ENCODE results near the gene POLG.

POLG gene

DNA sequence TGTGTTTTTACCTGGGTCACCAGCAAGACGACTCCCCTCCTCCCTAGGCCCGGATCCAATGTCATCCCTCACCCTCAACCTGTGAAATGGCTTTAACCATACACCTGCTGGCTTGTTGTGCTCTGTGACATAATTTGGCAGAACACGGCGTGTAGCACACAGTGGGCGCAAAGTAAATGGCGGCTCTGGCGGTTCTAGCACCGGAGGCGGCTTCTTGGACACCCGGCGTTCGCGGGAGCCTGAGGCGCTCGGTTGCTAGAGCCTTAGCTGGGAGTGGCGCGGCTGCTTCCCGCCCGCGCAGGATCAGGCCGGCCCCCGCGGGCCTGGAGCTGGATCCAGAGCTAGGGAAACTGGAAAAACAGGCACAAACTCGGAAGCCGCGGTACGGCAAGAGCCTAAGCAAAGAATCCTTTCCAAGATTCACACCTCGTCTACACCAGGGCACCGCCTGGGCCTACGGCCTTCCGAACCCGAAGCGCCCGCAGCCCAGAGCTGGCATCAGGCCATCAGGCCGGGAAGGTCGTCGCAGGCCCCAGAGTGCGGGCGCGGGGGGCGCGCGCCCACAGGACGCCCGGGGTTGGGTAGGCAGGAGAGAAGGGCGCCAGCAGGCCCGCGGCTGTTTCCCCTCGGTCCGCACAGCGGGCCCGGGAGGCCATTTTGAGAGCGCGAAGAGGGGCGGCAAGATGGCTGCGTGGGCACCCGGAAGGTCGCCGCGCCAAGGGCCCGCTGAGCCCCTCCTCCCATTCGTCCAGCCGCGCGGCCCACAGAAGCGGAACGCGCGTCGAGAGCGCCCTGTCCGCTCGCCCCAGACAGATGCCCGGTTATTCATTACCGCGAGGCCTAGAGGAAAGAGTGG lies 43.9 kb upstream of the POLG start (continued):
- TF ChIP-seq ZNF654 (tag by site-specific recombination; IDR thresholded peaks at IDR 0.05; ENCODE audit: low read depth) = no peak
- TF ChIP-seq ZNF138 (tag by site-specific recombination; IDR thresholded peaks at IDR 0.05; ENCODE audit: borderline replicate concordance) = no peak
- TF ChIP-seq TCF7L2 (IDR thresholded peaks at IDR 0.05; ENCODE audit: borderline replicate concordance, low read depth, low read length) = no peak

DNA sequence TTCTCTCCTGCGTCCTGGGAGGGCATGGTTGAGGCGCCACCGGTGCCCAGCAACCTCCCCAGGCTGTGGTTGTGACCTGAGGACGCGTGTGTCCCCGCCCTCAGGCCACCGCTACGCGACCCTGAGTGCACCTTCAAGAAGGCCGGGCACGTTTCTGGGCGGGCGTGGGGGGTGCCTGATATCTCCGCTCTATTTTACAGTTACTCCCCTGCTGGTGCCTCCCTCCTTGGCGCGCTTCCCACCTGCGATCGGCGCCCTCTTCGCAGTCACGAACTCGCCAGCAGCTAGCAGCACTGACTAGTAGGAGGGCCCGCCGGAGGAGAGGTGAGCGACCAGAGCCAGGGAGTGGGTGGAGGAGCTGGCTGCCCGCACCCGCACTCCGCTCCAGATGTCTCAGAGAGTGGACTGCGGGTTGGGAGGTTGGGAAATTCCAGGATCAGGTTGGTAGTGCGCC lies 43.2 kb upstream of the POLG start:
- Histone ChIP-seq H3K36me3 (ENCODE audit: control insufficient read depth in 2 of 2, insufficient read depth in 1 of 2, low read length in 2 of 2) (no peaks in the 10 kb centered on the region), H3K4me1 (ENCODE audit: control insufficient read depth, insufficient read depth, low read length) (peaks cover 10% of the 10 kb centered on the region), H3K4me3 (ENCODE audit: low read depth, low read length) (no peak overlapping the region), H3K27ac (ENCODE audit: extremely low read depth, low read depth, low read length) (no peak overlapping the region), H3K9me3 (ENCODE audit: control insufficient read depth, insufficient read depth, low read depth, low read length) (no peaks in the 10 kb centered on the region)
- TF ChIP-seq ZNF488 (tag by site-specific recombination; IDR thresholded peaks at IDR 0.05) (no peak), ZNF654 (tag by site-specific recombination; IDR thresholded peaks at IDR 0.05; ENCODE audit: low read depth) (no peak), ZNF221 (tag by site-specific recombination; IDR thresholded peaks at IDR 0.05; ENCODE audit: borderline replicate concordance) (no peak), ZNF157 (tag by site-specific recombination; IDR thresholded peaks at IDR 0.05) (no peak), ZNF658 (tag by site-specific recombination; IDR thresholded peaks at IDR 0.05) (no peak), ZBTB21 (tag by site-specific recombination; IDR thresholded peaks at IDR 0.05) (no peak), OVOL3 (tag by site-specific recombination; IDR thresholded peaks at IDR 0.05) (no peak), ZBTB1 (tag by site-specific recombination; IDR thresholded peaks at IDR 0.05) (no peak), ZNF423 (tag by site-specific recombination; IDR thresholded peaks at IDR 0.05) (no peak), YY1 (tag by site-specific recombination; IDR thresholded peaks at IDR 0.05) (no peak), ZNF274 (IDR thresholded peaks at IDR 0.05; ENCODE audit: low read length) (no peak), ZNF274 (tag by site-specific recombination; IDR thresholded peaks at IDR 0.05; ENCODE audit: borderline replicate concordance) (no peak), HOXD13 (CRISPR knock-in tag; IDR thresholded peaks at IDR 0.05; ENCODE audit: borderline replicate concordance) (no peak), ZNF585B (tag by site-specific recombination; IDR thresholded peaks at IDR 0.05) (no peak), ZNF302 (tag by site-specific recombination; IDR thresholded peaks at IDR 0.05; ENCODE audit: low read depth) (no peak), ZEB2 (tag by site-specific recombination; IDR thresholded peaks at IDR 0.05) (no peak), ZNF23 (tag by site-specific recombination; IDR thresholded peaks at IDR 0.05; ENCODE audit: borderline replicate concordance) (no peak), TSHZ1 (tag by site-specific recombination; IDR thresholded peaks at IDR 0.05; ENCODE audit: borderline replicate concordance) (no peak)
- TF ChIP-seq, protein P1, sequence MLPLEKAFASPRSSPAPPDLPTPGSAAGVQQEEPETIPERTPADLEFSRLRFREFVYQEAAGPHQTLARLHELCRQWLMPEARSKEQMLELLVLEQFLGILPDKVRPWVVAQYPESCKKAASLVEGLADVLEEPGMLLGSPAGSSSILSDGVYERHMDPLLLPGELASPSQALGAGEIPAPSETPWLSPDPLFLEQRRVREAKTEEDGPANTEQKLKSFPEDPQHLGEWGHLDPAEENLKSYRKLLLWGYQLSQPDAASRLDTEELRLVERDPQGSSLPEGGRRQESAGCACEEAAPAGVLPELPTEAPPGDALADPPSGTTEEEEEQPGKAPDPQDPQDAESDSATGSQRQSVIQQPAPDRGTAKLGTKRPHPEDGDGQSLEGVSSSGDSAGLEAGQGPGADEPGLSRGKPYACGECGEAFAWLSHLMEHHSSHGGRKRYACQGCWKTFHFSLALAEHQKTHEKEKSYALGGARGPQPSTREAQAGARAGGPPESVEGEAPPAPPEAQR (tag by site-specific recombination; IDR thresholded peaks at IDR 0.05) = no peak
- CTCF ChIA-PET = interaction anchor here (0.6 to 4.7 kb wide), 3 partner anchors 8 to 39 kb away, joined by 3 to 47 read pairs (median 3); no protein-coding TSS in a partner anchor
- POLR2A ChIA-PET = interaction anchor here (0.8 kb wide), 1 partner anchor 15 kb away, joined by 3 read pairs; no protein-coding TSS in a partner anchor
